BLaER1 (cell line): ENCODE results near the gene GLIS1.

Experiments
- H3K27ac ChIP-seq: shearing (Covaris generic); formaldehyde crosslinking; 2 replicates; pipeline ENCODE4 v1.8.1; 2022
- H3K27me3 ChIP-seq: shearing (Covaris generic); formaldehyde crosslinking; 2 replicates; pipeline ENCODE4 v1.8.1; 2022
- H3K36me3 ChIP-seq: shearing (Covaris generic); formaldehyde crosslinking; 2 replicates; pipeline ENCODE4 v1.8.1; 2022
- H3K4me1 ChIP-seq: shearing (Covaris generic); formaldehyde crosslinking; 2 replicates; pipeline ENCODE4 v1.8.1; 2022
- H3K4me2 ChIP-seq: shearing (Covaris generic); formaldehyde crosslinking; 2 replicates; pipeline ENCODE4 v1.8.1; 2022
- H3K4me3 ChIP-seq: shearing (Covaris generic); formaldehyde crosslinking; 2 replicates; pipeline ENCODE4 v1.8.1; 2022
- H3K9ac ChIP-seq: shearing (Covaris generic); formaldehyde crosslinking; 2 replicates; pipeline ENCODE4 v1.8.1; 2022
- H3K9me3 ChIP-seq: shearing (Covaris generic); formaldehyde crosslinking; 2 replicates; pipeline ENCODE4 v1.8.1; 2022
- H4K20me1 ChIP-seq: shearing (Covaris generic); formaldehyde crosslinking; 2 replicates; pipeline ENCODE4 v1.8.1; 2022
- Cebpa-rat ChIP-seq: shearing (Covaris generic); IDR thresholded peaks from 2 replicates; pipeline ENCODE4 v1.8.1; 2022

Gene GLIS1

DNA sequence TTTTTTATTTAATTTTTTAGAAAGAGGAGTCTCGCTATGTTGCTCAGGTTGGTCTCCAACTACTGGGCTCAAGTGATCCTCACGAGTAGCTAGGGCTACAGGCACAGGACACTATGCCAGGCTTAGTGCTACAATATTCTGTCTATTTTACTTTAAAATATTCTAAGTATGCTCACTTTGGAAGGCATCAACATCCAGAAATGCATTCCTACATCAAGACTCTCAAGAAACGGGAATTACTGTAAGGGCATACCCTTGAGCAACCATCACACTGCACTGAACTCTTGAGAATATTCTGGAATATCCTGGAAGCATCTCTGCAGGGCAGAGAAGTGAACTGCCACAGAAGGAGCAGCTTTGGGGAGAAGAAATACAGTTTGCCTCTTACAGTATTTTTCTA lies 280.3 kb downstream of the GLIS1 start:
- Histone ChIP-seq H3K27ac (no peak overlapping the region), H3K27me3 (no peaks in the 10 kb centered on the region), H3K9me3 (no peaks in the 10 kb centered on the region), H3K4me1 (no peaks in the 10 kb centered on the region), H3K36me3 (no peaks in the 10 kb centered on the region), H3K4me2 (no peak overlapping the region), H3K4me3 (no peak overlapping the region), H4K20me1 (no peaks in the 10 kb centered on the region), H3K9ac (no peak overlapping the region)
- no peak for TF ChIP-seq Cebpa-rat
